ENCODE data around the gene ZNF394. TPM values are rescaled to one million over a fixed set of nuclear protein-coding genes. Genes with fewer than 3 reads are reported as not detected.

The ZNF394 gene
- total RNA-seq, 1 experiment from 2014 or later = 20.0 TPM

- no peaks in the 10 kb centered on the region for H3K27me3 ChIP-seq (ENCODE audit: control insufficient read depth, insufficient read depth, low read length)
- H3K36me3 ChIP-seq (ENCODE audit: control insufficient read depth, insufficient read depth, low read length) = peaks cover 11% of the 10 kb centered on the region
- H3K27ac ChIP-seq (ENCODE audit: low read length) = no peak overlapping the region
- in situ Hi-C loops (cut with HindIII; ENCODE audit: low pct_unique_long_range_greater_than_20kb, low sequenced_read_pairs) = no loop called here
- BruUV-seq (replicated peaks) = no TSS peak
- no peaks in the 10 kb centered on the region for H3K4me1 ChIP-seq (ENCODE audit: control insufficient read depth, insufficient read depth, low read length)
- intact Hi-C loops (cut with micrococcal nuclease; ENCODE audit: unreplicated experiment) = no loop called here
- no peak for TF ChIP-seq POLR2AphosphoS5 (IDR thresholded peaks at IDR 0.05; ENCODE audit: low read depth, low read length)
- TF ChIP-seq, protein P1, sequence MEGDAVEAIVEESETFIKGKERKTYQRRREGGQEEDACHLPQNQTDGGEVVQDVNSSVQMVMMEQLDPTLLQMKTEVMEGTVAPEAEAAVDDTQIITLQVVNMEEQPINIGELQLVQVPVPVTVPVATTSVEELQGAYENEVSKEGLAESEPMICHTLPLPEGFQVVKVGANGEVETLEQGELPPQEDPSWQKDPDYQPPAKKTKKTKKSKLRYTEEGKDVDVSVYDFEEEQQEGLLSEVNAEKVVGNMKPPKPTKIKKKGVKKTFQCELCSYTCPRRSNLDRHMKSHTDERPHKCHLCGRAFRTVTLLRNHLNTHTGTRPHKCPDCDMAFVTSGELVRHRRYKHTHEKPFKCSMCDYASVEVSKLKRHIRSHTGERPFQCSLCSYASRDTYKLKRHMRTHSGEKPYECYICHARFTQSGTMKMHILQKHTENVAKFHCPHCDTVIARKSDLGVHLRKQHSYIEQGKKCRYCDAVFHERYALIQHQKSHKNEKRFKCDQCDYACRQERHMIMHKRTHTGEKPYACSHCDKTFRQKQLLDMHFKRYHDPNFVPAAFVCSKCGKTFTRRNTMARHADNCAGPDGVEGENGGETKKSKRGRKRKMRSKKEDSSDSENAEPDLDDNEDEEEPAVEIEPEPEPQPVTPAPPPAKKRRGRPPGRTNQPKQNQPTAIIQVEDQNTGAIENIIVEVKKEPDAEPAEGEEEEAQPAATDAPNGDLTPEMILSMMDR (IDR thresholded peaks at IDR 0.05) = no peak
- 0 out of 2 replicates have a peak, but pooled peaks have one; percentile 20 for TF ChIP-seq SIN3A (IDR thresholded peaks at IDR 0.05; ENCODE audit: borderline replicate concordance, insufficient read depth, low read depth, low read length)
- POLR2A ChIA-PET = no interaction called here
- H3K4me3 ChIP-seq (ENCODE audit: low read depth in 2 of 2, low read length in 2 of 2) = no peak overlapping the region
- ATAC-seq = 0 out of 2 replicates have a peak, but pooled peaks have one; percentile 32
- DNase-seq (ENCODE audit: low read depth, low spot score) = no peak
- CTCF ChIA-PET = no interaction called here
- no peaks in the 10 kb centered on the region for H3K9me3 ChIP-seq (ENCODE audit: control insufficient read depth, insufficient read depth, low read depth, low read length)
Observed at GRCh38 chr7:99459087-99459486, 41.0 kb downstream of the ZNF394 start.

GRCh38 chr7:99457650-99458493, 42.2 kb downstream of the ZNF394 start:
- Histone ChIP-seq H3K27ac (ENCODE audit: low read length) (no peak overlapping the region), H3K9me3 (ENCODE audit: control insufficient read depth, insufficient read depth, low read depth, low read length) (no peaks in the 10 kb centered on the region), H3K4me1 (ENCODE audit: control insufficient read depth, insufficient read depth, low read length) (no peaks in the 10 kb centered on the region), H3K4me3 (ENCODE audit: low read depth in 2 of 2, low read length in 2 of 2) (no peak overlapping the region), H3K27me3 (ENCODE audit: control insufficient read depth, insufficient read depth, low read length) (no peaks in the 10 kb centered on the region), H3K36me3 (ENCODE audit: control insufficient read depth, insufficient read depth, low read length) (peaks cover 12% of the 10 kb centered on the region)
- TF ChIP-seq, protein P1 (IDR thresholded peaks at IDR 0.05) = no peak
- TF ChIP-seq POLR2AphosphoS5 (IDR thresholded peaks at IDR 0.05; ENCODE audit: low read depth, low read length) = peak; percentile 49; the same call in 1 of the 2 replicates
- intact Hi-C loops (cut with micrococcal nuclease; ENCODE audit: unreplicated experiment) (no loop called here), in situ Hi-C loops (cut with HindIII; ENCODE audit: low pct_unique_long_range_greater_than_20kb, low sequenced_read_pairs) (no loop called here)
- ChIA-PET POLR2A (interaction anchor here (0.5 to 0.6 kb wide), 2 partner anchors 11 to 12 kb away, joined by 3 to 5 read pairs; no protein-coding TSS in a partner anchor), CTCF (no interaction called here)
- ATAC-seq (0 out of 2 replicates have a peak, but pooled peaks have one; percentile 12), DNase-seq (ENCODE audit: low read depth, low spot score) (no peak)
- BruUV-seq (replicated peaks) = no TSS peak

DNA sequence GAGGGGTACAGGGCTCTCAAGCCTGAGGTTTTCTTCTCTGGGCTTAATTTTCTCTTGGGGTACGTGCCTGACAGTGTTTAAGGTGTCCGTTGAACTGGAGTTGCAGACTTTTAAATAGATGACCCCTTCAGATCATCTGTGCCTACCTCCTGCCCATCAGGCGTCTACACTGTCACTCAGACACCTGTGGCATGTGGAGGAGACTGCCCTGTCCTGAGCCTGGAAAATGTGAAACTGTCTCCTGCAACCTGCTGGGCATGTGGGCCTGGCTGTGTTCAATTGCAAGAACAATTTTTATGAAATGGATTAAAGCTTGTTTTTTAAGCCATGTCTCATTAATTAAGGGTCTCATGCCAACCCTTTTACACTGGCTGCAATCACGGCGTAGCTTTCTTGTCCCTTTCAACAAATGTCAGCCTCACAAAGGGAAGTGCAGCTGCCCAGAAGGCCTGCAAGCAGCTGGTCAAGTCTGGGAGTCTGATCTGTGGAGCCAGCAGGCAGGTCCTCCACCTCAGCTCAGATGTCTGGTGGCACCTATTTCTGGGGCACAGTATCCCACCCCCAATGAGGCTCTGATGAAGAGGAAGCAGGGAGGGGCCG, 42.9 kb downstream of the ZNF394 start:
- POLR2A ChIA-PET = interaction anchor here (0.5 kb wide), 1 partner anchor 11 kb away, joined by 3 read pairs; no protein-coding TSS in a partner anchor
- peaks cover 14% of the 10 kb centered on the region for H3K36me3 ChIP-seq (ENCODE audit: control insufficient read depth, insufficient read depth, low read length)
- TF ChIP-seq, protein P1 (IDR thresholded peaks at IDR 0.05) = no peak
- TF ChIP-seq REST (IDR thresholded peaks at IDR 0.05; ENCODE audit: insufficient read depth in 1 of 2, low read depth in 2 of 2, low read length in 1 of 2) = no peak
- no peak for TF ChIP-seq TCF7L2 (IDR thresholded peaks at IDR 0.05; ENCODE audit: low read depth, low read length)
- TF ChIP-seq POLR2AphosphoS5 (IDR thresholded peaks at IDR 0.05; ENCODE audit: low read depth, low read length) = no peak
- no peak for TF ChIP-seq SIN3A (IDR thresholded peaks at IDR 0.05; ENCODE audit: borderline replicate concordance, insufficient read depth, low read depth, low read length)
- no peaks in the 10 kb centered on the region for H3K9me3 ChIP-seq (ENCODE audit: control insufficient read depth, insufficient read depth, low read depth, low read length)
- H3K27me3 ChIP-seq (ENCODE audit: control insufficient read depth, insufficient read depth, low read length) = no peaks in the 10 kb centered on the region
- in situ Hi-C loops (cut with HindIII; ENCODE audit: low pct_unique_long_range_greater_than_20kb, low sequenced_read_pairs) = no loop called here
- no peaks in the 10 kb centered on the region for H3K4me1 ChIP-seq (ENCODE audit: control insufficient read depth, insufficient read depth, low read length)
- CTCF ChIA-PET = no interaction called here
- no TSS peak for BruUV-seq (replicated peaks)
- no peak overlapping the region for H3K4me3 ChIP-seq (ENCODE audit: low read depth in 2 of 2, low read length in 2 of 2)
- H3K27ac ChIP-seq (ENCODE audit: low read length) = no peak overlapping the region
- ATAC-seq (no peak), DNase-seq (ENCODE audit: low read depth, low spot score) (no peak)
- intact Hi-C loops (cut with micrococcal nuclease; ENCODE audit: unreplicated experiment) = no loop called here

All from Panc1 (cell line).